IPS-15b (cell line): Measurements from ENCODE around the gene CLCN7.
"Not testable (repeated sequence)": the region's sequence is repeated elsewhere in the genome, so short reads cannot be mapped to it uniquely, and the experiment has no call there.

Experiments used
- H3K27me3 ChIP-seq: one replicate; pipeline ENCODE4 v1.6.1; 2013; ENCODE audit warnings: low read length; ENCODE audit not compliant: control insufficient read depth, insufficient read depth
- H3K36me3 ChIP-seq: one replicate; pipeline ENCODE4 v1.6.1; 2013; ENCODE audit warnings: low read length; ENCODE audit not compliant: control insufficient read depth, insufficient read depth
- H3K4me1 ChIP-seq: one replicate; pipeline ENCODE4 v1.6.1; 2013; ENCODE audit warnings: mild to moderate bottlenecking, low read length; ENCODE audit not compliant: control insufficient read depth, insufficient read depth
- H3K4me3 ChIP-seq: one replicate; pipeline ENCODE4 v1.5.1; 2013; ENCODE audit warnings: low read depth, low read length
- H3K9ac ChIP-seq: one replicate; pipeline ENCODE4 v1.6.1; 2013; ENCODE audit warnings: low read depth, mild to moderate bottlenecking, low read length
- H3K9me3 ChIP-seq: one replicate; pipeline ENCODE4 v1.6.1; 2013; ENCODE audit warnings: mild to moderate bottlenecking, low read length; ENCODE audit not compliant: control insufficient read depth, insufficient read depth

Gene CLCN7

GRCh38 chr16:1477033-1477432 is 2.2 kb upstream of the CLCN7 start:
- Histone ChIP-seq H3K9me3 (no peaks in the 10 kb centered on the region), H3K27me3 (no peaks in the 10 kb centered on the region), H3K4me1 (no peaks in the 10 kb centered on the region)

DNA sequence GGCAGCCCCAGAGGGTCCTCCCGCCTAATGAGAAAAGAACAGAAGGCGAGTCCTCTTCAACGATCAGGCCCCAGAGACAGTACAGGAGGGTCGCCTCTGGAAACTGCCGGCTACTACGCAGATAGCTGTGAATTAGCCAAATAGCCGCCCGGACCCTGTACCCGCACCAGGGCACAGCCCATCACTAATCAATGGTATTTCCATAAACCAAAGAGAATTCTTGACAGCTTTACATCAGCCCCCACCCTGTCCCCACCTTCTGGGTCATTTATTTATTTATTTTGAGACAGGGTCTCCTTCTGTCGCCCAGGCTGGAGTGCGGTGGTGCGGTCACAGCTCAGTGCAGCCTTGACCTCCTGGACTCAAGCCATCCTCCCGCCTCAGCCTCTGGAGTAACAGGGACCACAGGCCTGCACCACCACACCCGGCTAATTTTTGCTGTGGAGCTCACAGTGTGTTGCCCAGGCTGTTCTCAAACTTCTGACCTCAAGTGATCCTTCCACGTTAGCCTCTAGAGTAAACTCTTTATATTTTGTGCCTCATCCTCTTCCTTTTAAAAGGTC is 805 bp upstream of the CLCN7 start:
- H3K9ac ChIP-seq, result peak overlapping the region; percentile 73
- no peaks in the 10 kb centered on the region for H3K27me3 ChIP-seq
- H3K9me3 ChIP-seq, result no peaks in the 10 kb centered on the region
- H3K36me3 ChIP-seq, result no peaks in the 10 kb centered on the region
- H3K4me3 ChIP-seq, result peak overlapping the region; percentile 76
- no peaks in the 10 kb centered on the region for H3K4me1 ChIP-seq

More at GRCh38 chr16:1477033-1477432, 2.2 kb upstream of the CLCN7 start:
- H3K9ac ChIP-seq, result no peak overlapping the region
- H3K36me3 ChIP-seq, result no peaks in the 10 kb centered on the region
- H3K4me3 ChIP-seq, result no peak overlapping the region

DNA sequence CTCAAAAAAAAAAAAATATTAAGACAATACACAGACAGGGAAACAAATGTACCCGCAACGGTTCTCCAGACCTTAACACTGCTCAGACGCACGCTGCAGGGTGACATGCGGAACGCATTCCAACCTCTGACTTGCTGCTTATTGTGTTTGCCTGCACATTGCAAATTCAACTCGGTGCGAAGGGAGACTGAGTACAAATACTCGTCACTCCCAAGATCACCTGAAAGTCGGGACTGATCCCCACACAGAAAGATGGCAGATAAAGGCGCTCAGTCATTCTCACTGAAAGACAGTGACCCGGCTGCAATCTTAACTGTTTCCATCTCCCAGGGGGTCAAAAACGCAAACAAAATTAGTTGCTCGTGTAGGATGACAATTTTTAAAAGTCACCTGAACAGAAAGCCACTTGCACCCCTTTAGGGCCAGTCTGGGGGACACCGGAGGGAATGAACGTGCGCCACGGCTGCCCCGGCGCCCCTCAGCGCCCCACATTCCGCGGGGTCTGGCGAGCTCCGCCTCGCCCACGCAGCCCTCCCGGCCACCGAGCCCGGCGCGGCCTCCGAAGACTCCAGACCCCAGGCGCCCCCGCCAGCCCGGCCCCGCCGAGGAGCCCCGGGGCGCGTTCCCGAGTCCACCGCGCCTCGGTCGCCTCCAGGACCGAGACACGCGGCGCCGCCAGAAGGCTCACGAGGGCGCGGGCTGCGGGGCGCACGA is 589 bp downstream of the CLCN7 start:
- H3K4me1 ChIP-seq, result no peaks in the 10 kb centered on the region
- peak overlapping the region; percentile 73 for H3K9ac ChIP-seq
- no peaks in the 10 kb centered on the region for H3K36me3 ChIP-seq

GRCh38 chr16:1472974-1473373 is 1.9 kb downstream of the CLCN7 start:
- H3K4me3 ChIP-seq, result no peak overlapping the region
- H3K9me3 ChIP-seq, result no peaks in the 10 kb centered on the region
- H3K27me3 ChIP-seq, result no peaks in the 10 kb centered on the region
- H3K36me3 ChIP-seq, result no peaks in the 10 kb centered on the region
- H3K4me1 ChIP-seq, result no peaks in the 10 kb centered on the region
- no peak overlapping the region for H3K9ac ChIP-seq

More for the DNA sequence above, 589 bp downstream of the CLCN7 start:
- Histone ChIP-seq H3K9me3 (no peaks in the 10 kb centered on the region), H3K27me3 (no peaks in the 10 kb centered on the region), H3K4me3 (peak overlapping the region; percentile 76)

- Histone ChIP-seq H3K9ac (no peak overlapping the region), H3K36me3 (no peaks in the 10 kb centered on the region), H3K9me3 (no peaks in the 10 kb centered on the region), H3K4me1 (no peaks in the 10 kb centered on the region), H3K27me3 (no peaks in the 10 kb centered on the region), H3K4me3 (no peak overlapping the region)
Measured at GRCh38 chr16:1471569-1472194, 3.1 kb downstream of the CLCN7 start.

- H3K9ac ChIP-seq, result peak overlapping the region; percentile 47
- H3K9me3 ChIP-seq, result no peaks in the 10 kb centered on the region
- no peak overlapping the region for H3K4me3 ChIP-seq
- H3K27me3 ChIP-seq, result no peaks in the 10 kb centered on the region
- no peaks in the 10 kb centered on the region for H3K4me1 ChIP-seq
- H3K36me3 ChIP-seq, result no peaks in the 10 kb centered on the region
Measured at GRCh38 chr16:1470481-1471251, 4.2 kb downstream of the CLCN7 start.

- Histone ChIP-seq H3K27me3 (no peaks in the 10 kb centered on the region), H3K36me3 (no peaks in the 10 kb centered on the region), H3K4me1 (no peaks in the 10 kb centered on the region), H3K9me3 (no peaks in the 10 kb centered on the region), H3K4me3 (no peak overlapping the region), H3K9ac (no peak overlapping the region)
Measured at GRCh38 chr16:1469693-1470201, 5.1 kb downstream of the CLCN7 start.

GRCh38 chr16:1469141-1469540 is 5.7 kb downstream of the CLCN7 start:
- H3K4me3 ChIP-seq, H3K4me1 ChIP-seq, H3K36me3 ChIP-seq, H3K9me3 ChIP-seq, H3K27me3 ChIP-seq, H3K9ac ChIP-seq: not testable (repeated sequence)

- no peak overlapping the region for H3K4me3 ChIP-seq
- H3K27me3 ChIP-seq, result no peaks in the 10 kb centered on the region
- H3K9ac ChIP-seq, result no peak overlapping the region
- H3K36me3 ChIP-seq, result peaks cover 2% of the 10 kb centered on the region
- no peaks in the 10 kb centered on the region for H3K4me1 ChIP-seq
- no peaks in the 10 kb centered on the region for H3K9me3 ChIP-seq
Measured at GRCh38 chr16:1468426-1468810, 6.4 kb downstream of the CLCN7 start.

DNA sequence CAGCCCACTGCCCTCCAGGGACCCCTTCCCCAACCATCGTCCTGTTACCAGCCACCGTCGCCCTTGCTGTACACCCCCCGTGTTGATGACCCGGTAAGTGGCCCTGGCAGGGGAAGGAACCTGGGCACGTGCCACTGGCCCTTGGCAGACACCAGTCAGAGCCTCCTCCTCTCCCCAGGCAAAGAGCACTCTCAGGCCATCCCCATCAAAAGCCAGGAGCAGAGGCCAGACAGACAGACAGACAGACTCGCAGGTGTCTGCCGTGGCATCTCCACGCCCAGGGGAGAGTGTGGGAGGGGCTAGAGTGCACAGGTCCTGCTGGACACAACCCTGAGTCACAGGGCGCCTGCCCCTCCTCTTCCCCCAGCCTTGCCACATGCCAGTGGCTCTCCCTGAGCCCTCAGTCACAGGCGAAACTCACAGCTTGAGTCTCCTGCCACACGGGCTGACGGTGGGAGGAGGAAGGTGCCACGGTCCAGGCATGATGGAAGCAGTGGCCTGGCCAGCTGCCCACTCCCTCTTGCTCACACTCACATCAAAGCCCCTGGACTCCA is 7.8 kb downstream of the CLCN7 start:
- Histone ChIP-seq H3K4me1 (no peaks in the 10 kb centered on the region), H3K9ac (no peak overlapping the region), H3K9me3 (no peaks in the 10 kb centered on the region), H3K4me3 (no peak overlapping the region), H3K36me3 (peaks cover 2% of the 10 kb centered on the region), H3K27me3 (no peaks in the 10 kb centered on the region)

- no peaks in the 10 kb centered on the region for H3K4me1 ChIP-seq
- H3K9me3 ChIP-seq, result no peaks in the 10 kb centered on the region
- H3K9ac ChIP-seq, result no peak overlapping the region
- H3K4me3 ChIP-seq, result no peak overlapping the region
- H3K27me3 ChIP-seq, result no peaks in the 10 kb centered on the region
- peaks cover 5% of the 10 kb centered on the region for H3K36me3 ChIP-seq
Measured at GRCh38 chr16:1466054-1466453, 8.8 kb downstream of the CLCN7 start.
